CD4-positive, alpha-beta T cell treated with Interleukin-1 beta for 1 hour (primary cell): ENCODE results near the gene ABCF2.
A peak's percentile ranks its signal among the peaks of the same experiment; 100 is the strongest.

Experiments
- DNase-seq, 2 donors: peaks; one replicate each; pipeline ENCODE4 v3.0.0-alpha.2; 2020 to 2022

The ABCF2 gene

DNA sequence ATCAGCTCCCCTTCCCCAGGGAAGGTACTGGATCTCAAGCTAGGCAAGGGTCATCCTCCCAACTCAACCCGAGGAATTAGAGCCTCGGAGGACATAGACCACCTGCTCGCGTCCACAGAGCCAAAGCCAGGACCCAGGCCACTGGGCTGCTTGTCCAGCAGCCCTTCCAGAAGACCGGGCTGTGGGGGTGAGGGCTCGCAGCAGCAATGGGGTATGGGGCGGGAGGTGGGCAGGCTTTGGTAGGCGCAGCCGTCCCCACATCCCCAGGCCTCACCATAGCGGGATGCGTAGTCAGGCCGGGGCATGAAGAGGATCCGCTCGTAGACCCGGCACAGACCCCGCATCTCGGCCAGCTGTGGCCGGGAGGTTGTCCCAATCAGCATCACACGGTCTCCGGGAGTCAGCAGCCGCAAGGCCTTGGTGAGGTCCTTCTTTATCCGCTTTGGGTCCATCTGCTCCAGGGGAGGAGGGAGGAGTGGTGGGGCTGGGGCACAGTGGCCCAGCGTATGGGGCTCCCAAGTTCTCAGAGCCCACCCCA is 34.9 kb downstream of the ABCF2 start:
- DNase-seq: no peak

DNA sequence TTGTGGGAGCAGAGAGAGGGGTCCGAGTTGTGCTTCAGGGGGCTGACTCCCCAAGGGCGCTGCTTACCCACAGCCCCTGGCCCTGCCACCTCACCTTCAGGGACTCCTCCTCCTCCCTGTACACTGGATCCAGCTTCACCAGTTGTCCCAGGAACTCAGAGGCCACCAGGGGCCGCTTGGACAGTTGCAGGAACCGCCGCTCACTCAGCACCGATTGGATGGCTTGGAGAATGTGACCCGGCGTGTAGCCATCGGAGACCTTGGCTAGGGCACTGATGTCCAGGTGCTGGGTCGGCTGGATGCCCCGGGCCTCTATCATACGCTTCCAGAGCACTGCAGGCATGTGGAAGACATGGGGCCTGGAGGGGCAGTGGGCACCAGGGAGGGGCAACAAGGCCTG is 35.5 kb downstream of the ABCF2 start:
- no peak for DNase-seq

DNA sequence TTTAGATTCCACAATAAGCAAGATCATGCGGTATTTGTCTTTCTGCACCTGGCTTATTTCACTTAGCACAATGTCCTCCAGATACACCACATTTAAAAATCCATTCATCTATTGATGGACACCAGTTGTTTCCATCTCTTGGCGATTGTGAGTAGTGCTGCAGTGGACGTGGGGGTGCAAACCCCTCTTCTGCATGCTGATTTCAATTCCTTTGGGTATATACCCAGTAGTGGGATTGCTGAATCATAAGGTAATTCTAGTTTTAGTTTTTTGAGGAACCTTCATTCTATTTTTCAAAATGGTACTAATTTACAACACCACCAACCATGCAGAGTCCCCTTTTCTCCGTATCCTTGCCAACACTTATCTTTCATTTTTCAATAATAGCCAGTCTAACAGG is 38.0 kb downstream of the ABCF2 start:
- DNase-seq: no peak

DNA sequence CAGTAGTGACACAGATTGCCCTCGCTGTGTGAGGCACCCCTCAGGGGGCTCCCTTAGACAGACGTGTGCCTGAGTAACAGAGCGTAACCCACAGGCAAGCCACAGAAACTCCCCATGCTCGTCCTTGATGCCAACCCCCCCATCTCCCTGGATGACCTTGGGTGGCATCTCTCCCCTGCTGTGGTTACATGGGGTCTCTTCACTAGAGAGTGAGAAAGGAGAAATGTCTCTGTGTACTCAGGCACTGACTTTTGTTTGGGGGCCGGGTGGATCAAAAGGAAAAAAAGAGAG is 38.8 kb downstream of the ABCF2 start:
- DNase-seq: no peak

DNA sequence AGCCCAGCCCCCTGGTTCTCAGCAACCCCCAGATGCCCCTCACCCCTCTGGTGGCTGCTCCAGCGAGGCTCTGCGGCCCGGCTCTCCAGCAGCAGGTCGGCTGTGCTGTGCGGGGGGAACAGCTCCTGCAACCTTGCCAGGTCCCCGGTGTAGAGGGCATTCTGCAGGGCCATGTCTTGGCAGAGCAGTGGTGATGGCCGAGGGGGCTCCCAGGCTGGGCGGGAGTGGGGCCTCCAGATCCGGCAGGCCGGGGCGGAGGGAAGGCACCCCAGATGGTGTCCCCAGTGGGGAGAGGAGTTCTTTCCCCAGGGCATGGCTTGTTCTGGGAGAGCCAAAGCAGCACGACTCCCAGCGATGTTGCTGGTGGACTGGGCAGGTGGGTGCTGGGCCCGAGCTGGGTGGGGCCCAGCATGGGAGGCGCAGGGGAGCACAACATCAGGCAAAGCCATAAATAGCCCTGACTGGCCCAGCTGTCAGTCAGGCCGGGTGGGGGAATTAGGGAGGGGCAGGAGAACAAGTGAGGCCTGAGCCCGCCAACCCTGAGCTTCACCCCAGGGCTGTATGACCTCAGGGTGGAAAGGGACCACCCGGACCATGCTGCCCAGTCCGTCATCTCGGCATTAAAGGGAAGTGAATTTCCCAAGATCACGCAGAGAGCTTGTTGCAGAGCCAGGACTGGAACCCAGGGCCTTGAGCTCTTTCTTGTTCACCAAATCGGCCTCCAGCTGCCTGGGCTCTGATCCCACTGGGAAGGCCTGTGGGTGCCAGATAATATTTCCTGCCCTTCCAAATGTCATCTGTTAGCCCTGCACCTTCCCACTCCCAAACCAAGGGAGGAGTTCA is 39.4 kb downstream of the ABCF2 start:
- DNase-seq: no peak

DNA sequence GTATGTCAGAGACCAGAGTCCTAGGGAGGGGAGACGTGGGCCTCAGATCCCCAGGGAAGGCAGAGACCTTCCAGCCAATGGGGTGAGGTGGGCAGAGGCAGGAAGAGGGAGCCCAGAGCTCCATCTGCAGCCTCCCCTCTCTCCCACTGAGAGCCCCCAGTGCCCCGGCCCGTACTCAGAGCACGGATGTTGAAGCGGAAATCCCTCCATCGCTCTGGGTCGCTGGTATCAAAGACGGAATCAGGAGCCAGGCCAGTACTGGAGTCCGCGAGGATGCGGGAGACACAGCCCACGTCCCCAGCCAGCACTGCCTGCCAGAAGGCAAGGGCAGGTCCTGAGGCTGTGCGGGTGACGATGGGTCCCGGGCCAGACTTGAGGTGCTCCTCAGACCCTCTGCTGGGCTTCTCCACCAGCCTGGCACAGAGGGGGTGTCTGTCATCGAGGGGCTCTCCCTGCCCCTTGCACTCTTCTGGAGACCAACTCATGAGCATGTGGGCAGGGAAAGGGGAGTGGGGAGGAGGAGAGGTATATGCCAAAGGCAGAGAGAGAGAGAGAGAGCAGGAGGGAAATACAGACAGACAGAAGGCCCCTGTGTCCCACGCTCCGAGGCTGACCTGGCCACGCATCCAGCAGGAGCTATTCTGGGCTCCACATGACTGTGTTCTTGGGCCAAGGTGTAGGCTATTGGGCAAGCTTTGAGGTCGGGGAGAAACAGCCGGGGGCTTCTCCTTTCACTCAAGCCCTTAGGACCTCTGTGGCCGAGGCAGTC is 40.2 kb downstream of the ABCF2 start, which contains the start of gene ASB10:
ASB10 (minus strand) TSS at position 611 of the 769 bp plus-strand sequence; CDS start at position 491, 120 bp downstream.
- no peak for DNase-seq

DNA sequence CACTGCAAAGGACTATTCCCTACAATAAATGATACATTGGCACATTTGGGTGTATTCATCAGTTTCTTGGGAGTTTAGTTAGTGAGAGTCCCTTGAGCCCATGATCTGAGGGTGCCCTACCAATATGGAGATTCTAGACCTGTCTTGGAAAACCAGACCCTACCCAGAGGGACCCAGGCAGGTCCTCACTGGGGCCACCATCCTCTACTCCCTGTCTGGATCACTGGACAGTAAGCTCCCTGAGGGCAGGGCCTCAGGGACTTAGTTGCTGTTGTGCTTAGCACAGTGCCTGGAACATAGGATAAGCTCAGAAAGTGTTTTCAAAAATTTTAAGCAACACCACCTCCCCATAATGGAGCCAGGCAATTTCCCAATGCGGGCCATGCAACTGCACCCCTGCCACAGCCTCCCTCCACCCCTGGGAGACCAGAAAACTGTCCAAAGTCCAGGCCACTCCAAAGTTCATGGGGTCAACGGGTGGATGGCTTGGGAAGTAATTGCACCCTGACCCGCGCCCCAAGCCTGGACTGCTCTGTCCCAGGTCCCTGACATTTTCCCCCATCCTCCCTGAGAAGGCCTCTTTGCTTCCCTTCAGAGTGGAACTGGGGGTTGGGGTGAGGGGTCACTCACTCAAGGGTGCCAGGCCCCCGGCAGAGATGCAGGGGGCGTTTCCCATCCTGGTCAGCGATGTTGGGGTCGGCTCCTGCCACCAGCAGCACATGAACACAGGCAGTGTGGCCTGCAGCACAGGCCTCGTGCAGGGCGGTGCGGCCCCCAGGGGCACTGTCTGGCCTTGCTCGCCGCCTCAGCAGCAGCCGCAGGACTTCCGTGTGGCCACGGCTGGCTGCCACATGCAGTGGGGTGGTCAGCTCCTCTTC is 41.0 kb downstream of the ABCF2 start:
- DNase-seq: no peak

DNA sequence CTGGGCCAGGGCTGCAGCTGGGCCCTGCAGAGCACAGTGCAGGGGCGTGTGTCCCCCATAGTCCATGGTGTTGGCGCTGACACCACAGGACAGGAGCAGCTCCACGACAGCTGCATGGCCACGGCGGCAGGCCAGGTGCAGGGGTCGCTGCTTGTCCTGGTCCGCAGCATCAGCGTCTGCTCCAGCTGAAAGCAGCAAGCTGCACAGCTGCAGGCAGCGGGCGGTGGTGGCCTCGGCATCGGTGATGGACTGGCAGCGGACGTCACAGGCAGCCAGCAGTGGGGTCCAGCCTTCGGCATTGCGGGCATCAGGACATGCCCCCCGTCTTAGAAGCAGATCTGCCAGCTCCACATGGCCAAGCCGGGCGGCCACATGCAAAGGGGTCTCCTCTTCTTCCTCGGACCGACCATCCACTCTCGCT is 46.0 kb downstream of the ABCF2 start:
- no peak for DNase-seq

DNA sequence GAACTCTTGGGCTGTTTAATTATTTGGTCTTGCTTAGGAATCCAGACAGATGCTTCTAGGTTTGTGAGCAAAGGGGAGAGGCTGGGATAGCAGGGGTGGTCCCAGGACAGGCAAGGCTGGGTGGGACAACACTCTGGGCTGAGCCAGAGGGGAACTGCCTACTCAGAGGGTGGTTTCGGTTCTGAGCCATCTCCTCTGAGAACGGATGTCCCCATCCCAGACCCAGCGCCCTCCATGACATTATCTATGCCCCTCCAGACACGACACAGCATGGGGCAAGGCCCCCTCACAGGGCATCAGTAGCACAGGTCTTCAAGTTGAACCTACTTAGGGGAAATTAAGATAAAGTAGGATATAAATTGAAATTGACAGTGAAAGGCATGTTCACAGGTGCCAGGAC is 47.1 kb downstream of the ABCF2 start:
- no peak for DNase-seq

DNA sequence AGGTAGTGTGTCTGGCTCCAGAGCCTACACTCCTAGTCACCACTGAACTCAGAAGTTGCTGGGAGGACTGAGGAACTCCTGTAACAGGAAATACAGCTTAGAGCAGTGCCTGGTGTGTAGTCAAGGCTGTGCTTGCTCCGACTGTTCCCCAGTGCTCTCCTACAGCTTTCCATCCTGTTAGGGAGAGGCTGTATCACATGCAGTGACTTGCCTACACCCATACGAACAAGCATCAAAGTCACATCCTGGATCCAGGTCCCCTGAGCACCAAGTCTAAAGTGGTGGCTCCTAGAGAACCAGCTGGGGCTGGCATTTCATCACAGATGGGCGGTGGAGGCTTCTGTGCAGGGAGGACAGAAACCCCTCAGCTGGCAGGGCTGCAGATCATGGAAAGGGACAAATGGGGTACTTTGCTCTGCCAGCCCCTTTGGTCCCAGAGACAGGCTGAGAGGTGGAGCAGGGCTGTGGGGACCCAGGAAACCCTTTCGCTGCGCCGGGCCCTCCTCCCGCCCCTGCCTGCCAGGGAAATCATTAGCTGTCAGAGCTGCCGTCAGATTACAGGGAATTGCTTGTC is 47.6 kb downstream of the ABCF2 start:
- DNase-seq: no peak

DNA sequence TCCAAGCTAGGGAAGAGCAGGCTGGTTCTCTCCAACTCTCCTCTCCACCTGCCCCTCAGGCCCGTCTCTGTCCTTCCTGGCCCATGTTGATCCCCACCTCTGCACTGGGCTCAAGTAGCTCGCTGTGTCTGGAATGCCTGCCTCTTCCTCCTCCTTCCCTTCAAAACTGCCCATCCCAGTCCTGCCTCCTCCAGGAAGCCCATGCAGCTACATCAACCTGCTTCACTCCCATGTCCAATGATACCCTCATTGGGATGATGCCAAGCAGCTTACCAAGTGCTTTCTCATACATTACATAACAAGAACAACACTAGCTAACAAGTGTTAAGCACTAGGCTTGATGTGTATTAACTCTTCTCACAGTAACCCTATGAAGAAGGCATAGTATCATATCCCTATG is 48.2 kb downstream of the ABCF2 start:
- DNase-seq: no peak

DNA sequence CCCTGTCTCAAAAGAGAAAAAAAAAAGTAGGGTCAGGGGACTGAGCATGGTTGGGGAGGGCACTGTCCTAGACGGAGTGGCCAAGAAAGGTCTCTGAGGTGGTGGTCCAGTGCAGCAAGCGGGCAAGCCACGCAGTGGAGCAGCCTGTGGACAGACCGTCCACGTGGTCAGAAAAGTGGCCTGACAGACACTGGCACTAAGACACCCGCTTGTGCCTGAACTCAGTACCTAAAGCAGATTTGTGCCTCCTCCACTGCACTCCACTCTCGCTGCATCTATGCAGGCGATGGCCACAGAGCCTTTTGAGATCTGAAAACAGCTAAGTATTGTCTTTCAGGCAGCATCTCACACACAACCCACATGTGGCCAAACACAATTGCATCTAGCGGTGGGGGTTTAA is 48.8 kb downstream of the ABCF2 start:
- no peak for DNase-seq

DNA sequence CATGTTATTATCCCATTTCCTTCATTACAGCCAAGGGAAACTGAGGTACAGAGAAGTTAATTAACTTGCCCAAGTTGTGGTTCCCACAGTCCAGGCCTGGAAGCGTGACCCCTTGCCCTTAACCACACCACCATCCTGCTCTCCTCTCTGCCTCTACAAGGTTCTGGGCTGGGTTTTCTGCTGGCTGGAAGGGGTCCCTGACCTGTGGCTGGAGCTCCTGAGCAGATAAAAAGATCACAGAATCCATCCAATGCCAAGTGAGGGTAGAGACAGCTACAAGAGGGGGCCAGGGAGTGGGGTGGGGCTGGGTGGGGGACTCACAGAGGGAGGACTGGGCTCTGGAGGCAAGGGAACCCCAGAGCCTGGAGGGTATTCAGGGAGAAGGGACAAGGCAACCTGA is 49.7 kb downstream of the ABCF2 start:
- no peak for DNase-seq

DNA sequence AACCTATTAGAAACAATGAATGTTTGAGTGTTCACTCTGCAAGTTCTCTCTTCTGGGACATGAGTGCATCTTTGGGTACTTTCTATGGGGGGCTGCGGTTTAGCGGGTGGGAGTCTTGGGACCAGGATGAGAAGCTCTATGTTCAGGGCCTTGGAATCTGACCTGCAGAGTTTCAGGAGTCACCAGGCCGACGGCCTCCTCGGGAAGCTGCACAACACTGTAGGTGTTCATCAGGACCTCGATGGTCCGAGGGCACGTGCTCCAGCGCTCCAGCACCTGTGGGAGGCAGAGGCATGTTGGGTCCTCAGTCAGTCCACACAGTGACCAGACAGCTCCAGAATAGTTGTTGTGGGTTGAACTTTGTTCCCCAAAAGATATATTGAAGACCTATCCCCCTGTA is 50.6 kb downstream of the ABCF2 start:
- no peak for DNase-seq

DNA sequence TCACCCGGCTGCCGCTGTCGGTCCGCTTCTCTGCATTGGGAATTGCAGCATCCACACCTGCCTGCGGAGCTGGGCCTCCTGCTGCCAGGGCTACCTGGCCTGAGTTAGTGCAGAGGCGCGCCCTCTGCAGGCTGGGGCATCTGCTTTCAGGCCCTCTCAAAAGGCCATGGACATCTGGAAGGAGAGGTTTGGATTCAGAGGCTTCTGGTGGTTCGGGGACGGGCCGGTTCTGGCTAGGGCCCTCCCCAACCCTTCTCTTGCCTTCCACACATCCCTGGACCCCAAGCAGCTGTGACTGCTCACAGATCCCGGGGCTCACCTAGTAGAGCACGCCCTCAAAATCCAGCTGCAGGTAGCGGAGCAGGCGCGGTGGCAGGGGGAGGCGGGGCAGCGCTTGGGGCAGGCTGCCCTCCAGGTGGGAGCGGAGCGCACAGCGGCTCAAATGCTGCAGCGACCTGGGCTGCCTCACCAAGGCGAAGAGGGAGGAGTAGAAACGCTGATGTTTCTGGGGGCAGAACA is 51.2 kb downstream of the ABCF2 start:
- DNase-seq: no peak

DNA sequence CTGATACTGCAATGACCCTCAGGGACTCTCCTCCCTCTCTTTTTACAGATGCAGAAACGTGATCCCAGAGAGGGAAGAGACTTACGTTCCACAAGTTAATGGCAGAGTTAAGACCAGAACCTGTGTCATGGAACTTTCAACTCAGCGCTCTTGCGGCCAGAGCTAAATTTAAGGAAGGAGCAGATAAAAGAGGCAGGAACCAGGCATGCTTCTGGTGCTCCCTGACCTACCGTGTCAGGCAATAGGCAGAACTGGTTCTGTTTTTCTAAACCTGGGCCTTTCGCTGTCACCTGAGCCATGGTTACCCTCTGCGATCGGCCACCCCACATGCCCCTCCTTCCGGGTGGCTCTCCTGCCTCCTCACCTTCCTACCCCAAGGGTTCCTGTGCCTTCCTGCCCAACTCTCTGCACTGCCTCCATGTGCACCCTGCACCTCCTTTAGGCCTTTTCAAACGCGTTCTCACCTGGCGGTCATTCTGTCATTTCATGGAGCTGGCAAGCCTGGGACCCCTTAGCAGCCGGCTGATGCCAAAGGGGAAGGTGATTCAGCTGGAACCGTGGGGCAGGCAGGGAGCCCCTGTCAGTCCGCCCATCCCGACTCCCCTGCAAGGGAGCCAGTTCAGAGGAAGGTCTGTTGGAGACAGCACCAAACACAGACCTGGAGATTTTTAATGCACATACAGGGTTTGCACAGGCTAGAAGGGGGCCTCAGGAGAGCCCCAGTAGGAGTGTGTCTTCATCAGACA is 51.8 kb downstream of the ABCF2 start:
- no peak for DNase-seq

DNA sequence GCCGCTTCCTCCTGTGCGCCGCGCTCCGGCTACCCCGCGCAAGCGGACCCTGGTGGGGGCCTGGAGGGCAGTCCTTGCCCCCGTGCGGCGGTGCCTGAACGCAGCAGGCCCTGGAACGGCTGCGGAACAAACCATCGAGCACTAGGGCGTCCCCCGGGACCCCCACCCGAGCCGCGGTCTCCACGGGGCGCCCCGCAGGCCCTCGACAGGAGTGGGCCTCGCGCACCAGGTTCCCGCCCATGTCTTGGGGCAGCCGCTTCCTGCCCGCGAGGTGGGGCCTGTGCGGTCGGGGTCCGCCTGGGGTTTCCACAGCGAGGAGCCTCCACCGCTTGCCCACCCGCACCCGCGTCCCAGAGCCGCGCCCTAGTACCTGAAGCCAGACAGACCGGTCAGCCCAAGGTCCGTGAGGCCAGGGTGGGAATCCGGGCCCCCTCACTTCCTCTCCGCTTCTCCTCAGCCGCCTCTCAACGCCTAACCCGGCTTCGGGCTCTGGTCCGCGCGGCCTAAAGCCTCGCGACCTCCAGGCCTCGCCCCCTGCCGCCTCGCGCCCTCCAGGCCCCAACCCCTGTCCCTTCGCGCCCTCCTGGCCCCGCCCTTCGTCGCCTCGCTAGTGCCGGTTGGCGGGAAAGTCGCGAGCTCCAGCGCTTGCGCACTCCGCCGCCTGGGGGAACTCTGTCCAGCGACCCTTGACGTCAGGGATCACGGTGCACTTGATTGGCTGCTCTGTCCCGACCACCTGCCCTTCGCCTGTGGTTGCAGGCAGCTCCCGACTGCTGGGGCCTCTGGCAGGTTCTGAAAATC is 52.6 kb downstream of the ABCF2 start:
- peak; percentile 18 to 49 for DNase-seq

DNA sequence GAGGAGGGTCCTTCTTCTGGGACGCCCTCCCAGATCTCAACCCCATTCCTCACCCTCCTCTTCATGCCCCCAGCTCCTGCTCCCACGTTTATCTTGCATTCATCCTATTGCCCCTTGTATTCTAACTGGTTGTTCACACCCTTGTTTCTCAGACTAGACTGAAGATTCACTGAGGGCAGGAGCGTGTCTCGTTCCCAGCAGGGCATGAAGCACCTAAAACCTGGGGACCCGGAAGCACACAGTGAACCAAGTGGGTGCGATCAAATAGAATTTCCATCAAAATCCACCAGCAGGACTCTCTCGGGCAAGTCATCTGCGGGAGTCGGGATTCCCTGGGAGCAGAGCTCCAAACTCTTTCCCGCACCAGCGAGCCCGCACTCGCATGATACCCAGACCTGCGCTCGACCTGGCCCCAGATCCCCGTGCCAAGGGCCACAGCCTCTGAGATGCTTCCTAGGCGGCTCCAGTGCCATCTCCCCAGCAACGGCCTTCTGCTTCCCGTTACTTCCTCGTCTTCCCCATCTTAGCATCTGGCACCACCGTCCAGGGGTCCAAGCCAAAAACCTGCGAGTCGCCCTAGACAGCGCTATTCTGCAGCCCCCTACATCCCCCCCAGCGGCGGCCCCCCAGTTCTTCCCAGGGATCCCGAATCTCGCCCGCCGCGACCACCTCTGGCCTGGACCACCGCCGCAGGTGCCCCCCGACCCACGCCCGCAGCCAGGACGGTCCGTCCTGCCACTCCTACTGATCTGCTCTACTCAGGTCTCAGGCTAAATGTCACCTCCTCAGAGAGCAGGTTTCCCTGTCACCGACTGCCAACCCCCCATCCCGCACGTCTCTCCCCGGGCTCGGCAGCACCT is 53.4 kb downstream of the ABCF2 start:
- no peak for DNase-seq

DNA sequence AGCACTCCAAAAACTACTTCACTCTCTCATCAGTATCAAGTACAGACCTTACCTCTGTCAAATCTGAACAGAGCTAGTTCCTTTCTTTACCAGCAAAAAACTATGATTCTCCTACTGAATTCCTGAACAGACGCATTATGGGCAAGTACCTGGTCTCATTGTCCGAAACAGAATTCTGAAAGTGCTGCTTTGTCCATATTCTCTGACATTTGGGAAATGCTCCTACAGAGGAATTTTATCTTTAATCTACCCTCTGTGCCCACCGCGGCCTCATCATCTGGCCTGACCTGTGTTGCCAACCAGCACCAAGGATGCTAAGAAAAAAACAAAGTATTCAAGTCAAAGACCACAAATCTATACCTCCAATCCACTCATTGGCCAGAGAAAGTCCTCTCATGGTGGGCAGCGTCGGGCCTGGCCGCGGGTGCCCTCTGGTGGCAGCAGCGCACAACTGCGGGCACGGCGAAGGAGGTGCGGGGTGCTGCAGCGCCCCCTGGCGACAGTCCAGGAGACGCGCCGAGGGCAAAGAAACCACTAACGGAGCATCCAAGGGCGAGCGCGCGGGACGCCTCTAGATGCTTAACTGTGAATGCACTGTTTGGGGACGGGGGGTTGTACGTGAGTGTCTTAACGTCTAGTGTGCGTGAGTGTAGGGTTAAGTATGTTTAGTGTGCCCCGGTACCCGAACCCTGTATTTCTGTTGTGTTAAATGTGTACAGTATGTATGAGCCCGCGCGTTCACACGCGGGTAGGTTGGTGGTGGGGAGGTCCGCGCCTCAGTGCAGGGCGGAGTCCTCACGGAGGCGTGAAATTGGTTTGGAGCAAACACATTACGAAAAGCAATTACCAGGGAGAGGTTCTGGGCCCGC is 54.5 kb downstream of the ABCF2 start:
- peak; percentile 80 to 81 for DNase-seq
